ENCODE measurements around the gene CCNF.

CCNF gene

GRCh38 chr16:2388139-2388874, 40.9 kb upstream of the CCNF start:
- DNase-seq (ENCODE audit: low read depth) = no peak
- no peak overlapping the region for H3K4me3 ChIP-seq (ENCODE audit: low read depth, low read length)
- no peak for TF ChIP-seq MYC (IDR thresholded peaks at IDR 0.05; ENCODE audit: low read depth, low read length)
- no peak for TF ChIP-seq MAX (IDR thresholded peaks at IDR 0.05; ENCODE audit: low read depth, low read length)
- TF ChIP-seq CTCF (IDR thresholded peaks at IDR 0.05; ENCODE audit: low read depth, low read length) = no peak
- TF ChIP-seq POLR2A (IDR thresholded peaks at IDR 0.05; ENCODE audit: extremely low read depth, insufficient read length) = no peak

- H3K4me3 ChIP-seq (ENCODE audit: low read depth, low read length) = no peak overlapping the region
- no peak for TF ChIP-seq CTCF (IDR thresholded peaks at IDR 0.05; ENCODE audit: low read depth, low read length)
- no peak for DNase-seq (ENCODE audit: low read depth)
Measured at GRCh38 chr16:2388875-2389433, 40.3 kb upstream of the CCNF start.

GRCh38 chr16:2392025-2392424, 37.2 kb upstream of the CCNF start:
- no peak for DNase-seq (ENCODE audit: low read depth)
- H3K4me3 ChIP-seq (ENCODE audit: low read depth, low read length) = no peak overlapping the region
- TF ChIP-seq MAX (IDR thresholded peaks at IDR 0.05; ENCODE audit: low read depth, low read length) (no peak), POLR2A (IDR thresholded peaks at IDR 0.05; ENCODE audit: extremely low read depth, insufficient read length) (no peak), MYC (IDR thresholded peaks at IDR 0.05; ENCODE audit: low read depth, low read length) (no peak), CTCF (IDR thresholded peaks at IDR 0.05; ENCODE audit: low read depth, low read length) (no peak)

- no peak overlapping the region for H3K4me3 ChIP-seq (ENCODE audit: low read depth, low read length)
- no peak for DNase-seq (ENCODE audit: low read depth)
- TF ChIP-seq CTCF (IDR thresholded peaks at IDR 0.05; ENCODE audit: low read depth, low read length) (no peak), POLR2A (IDR thresholded peaks at IDR 0.05; ENCODE audit: extremely low read depth, insufficient read length) (no peak), MAX (IDR thresholded peaks at IDR 0.05; ENCODE audit: low read depth, low read length) (no peak), MYC (IDR thresholded peaks at IDR 0.05; ENCODE audit: low read depth, low read length) (no peak)
Measured at GRCh38 chr16:2398520-2398919, 30.7 kb upstream of the CCNF start.

GRCh38 chr16:2404099-2404498, 25.1 kb upstream of the CCNF start:
- no peak overlapping the region for H3K4me3 ChIP-seq (ENCODE audit: low read depth, low read length)
- no peak for DNase-seq (ENCODE audit: low read depth)
- TF ChIP-seq MAX (IDR thresholded peaks at IDR 0.05; ENCODE audit: low read depth, low read length) = no peak
- TF ChIP-seq POLR2A (IDR thresholded peaks at IDR 0.05; ENCODE audit: extremely low read depth, insufficient read length) = no peak
- TF ChIP-seq CTCF (IDR thresholded peaks at IDR 0.05; ENCODE audit: low read depth, low read length) = no peak
- no peak for TF ChIP-seq MYC (IDR thresholded peaks at IDR 0.05; ENCODE audit: low read depth, low read length)
